ENCODE results near the gene ZNF14.

ZNF14 gene

DNA sequence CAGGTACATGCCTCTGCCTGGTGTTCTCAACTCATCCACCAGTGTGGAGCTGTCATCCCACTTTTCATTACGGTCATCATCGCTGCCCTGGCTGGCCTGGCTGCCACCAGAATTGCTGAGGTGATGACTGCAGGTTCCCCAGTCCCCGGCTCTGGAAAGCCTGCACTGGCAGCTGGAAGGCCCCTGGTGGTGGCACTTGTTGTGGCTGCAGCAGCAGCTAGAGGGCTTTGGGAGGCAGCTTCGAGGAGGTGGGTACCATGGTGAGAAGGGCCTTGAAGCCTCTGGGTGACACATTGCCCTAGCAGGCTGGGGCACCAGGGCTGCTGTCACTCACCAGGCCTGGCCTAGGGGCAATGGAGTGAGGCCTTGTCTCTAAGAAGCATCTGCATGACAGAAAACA, 25.3 kb upstream of the ZNF14 start:
- H3K9me2 ChIP-seq (replicated peaks; ENCODE audit: control insufficient read depth, low read length): no peaks in the 10 kb centered on the region
- TF ChIP-seq CTCF (IDR thresholded peaks at IDR 0.05; ENCODE audit: low read depth, low read length, poor library complexity, severe bottlenecking) (no peak), EZH2phosphoT487 (IDR thresholded peaks at IDR 0.05; ENCODE audit: borderline replicate concordance, low read length) (no peak)
- H3K27ac ChIP-seq (ENCODE audit: low read depth, low read length): no peak overlapping the region
- no peaks in the 10 kb centered on the region for H3K36me3 ChIP-seq (ENCODE audit: control insufficient read depth, low read length)
- H3K4me2 ChIP-seq (ENCODE audit: low read length): no peak overlapping the region
- H3K27me3 ChIP-seq (ENCODE audit: control insufficient read depth, low read length): no peaks in the 10 kb centered on the region
- H3K9me3 ChIP-seq (ENCODE audit: control insufficient read depth, insufficient read depth, low read length): peaks cover 6% of the 10 kb centered on the region; the same call in 1 of the 2 replicates
- no peaks in the 10 kb centered on the region for H3F3A ChIP-seq (ENCODE audit: control insufficient read depth, insufficient read depth)
- no peak overlapping the region for H3K4me3 ChIP-seq (ENCODE audit: low read length)
- H4K20me1 ChIP-seq (ENCODE audit: control insufficient read depth, insufficient read depth, low read depth, low read length): no peaks in the 10 kb centered on the region
- H3K4me1 ChIP-seq (ENCODE audit: control insufficient read depth, low read length): no peaks in the 10 kb centered on the region
- H3K79me2 ChIP-seq (ENCODE audit: control insufficient read depth, low read length): no peaks in the 10 kb centered on the region

GRCh38 chr19:19752760-19753403, 20.0 kb upstream of the ZNF14 start:
- H3K4me3 ChIP-seq (ENCODE audit: low read length): no peak overlapping the region

DNA sequence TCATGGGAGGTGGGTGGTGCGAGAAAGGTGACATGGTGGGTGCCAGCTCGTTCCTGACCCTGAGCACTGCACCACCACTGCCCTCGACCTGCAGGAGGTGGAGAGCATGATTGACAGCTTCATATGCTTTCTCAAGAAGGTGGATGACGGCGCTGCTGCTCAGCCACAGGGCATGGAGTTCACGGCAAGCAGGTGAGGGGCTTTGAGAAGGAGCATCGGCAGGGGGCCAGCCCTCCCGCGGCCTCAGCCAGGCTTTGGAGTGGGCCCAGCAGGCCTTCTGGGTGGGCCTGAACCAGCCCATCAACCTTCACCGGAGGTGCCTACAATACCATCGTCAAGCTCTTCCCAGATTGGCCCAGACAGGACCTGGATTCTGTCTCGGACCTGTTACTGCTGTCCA, 18.9 kb upstream of the ZNF14 start:
- no peak overlapping the region for H3K27ac ChIP-seq (ENCODE audit: low read depth, low read length)
- no peaks in the 10 kb centered on the region for H3K36me3 ChIP-seq (ENCODE audit: control insufficient read depth, low read length)
- H3K9me3 ChIP-seq (ENCODE audit: control insufficient read depth, insufficient read depth, low read length): peaks cover 6% of the 10 kb centered on the region; the same call in 1 of the 2 replicates
- no peaks in the 10 kb centered on the region for H3K4me1 ChIP-seq (ENCODE audit: control insufficient read depth, low read length)
- H4K20me1 ChIP-seq (ENCODE audit: control insufficient read depth, insufficient read depth, low read depth, low read length): no peaks in the 10 kb centered on the region
- no peak overlapping the region for H3K4me3 ChIP-seq (ENCODE audit: low read length)
- H3K4me2 ChIP-seq (ENCODE audit: low read length): no peak overlapping the region
- H3K27me3 ChIP-seq (ENCODE audit: control insufficient read depth, low read length): no peaks in the 10 kb centered on the region
- no peaks in the 10 kb centered on the region for H3K9me2 ChIP-seq (replicated peaks; ENCODE audit: control insufficient read depth, low read length)
- H3K79me2 ChIP-seq (ENCODE audit: control insufficient read depth, low read length): no peaks in the 10 kb centered on the region
- TF ChIP-seq EZH2phosphoT487 (IDR thresholded peaks at IDR 0.05; ENCODE audit: borderline replicate concordance, low read length) (no peak), CTCF (IDR thresholded peaks at IDR 0.05; ENCODE audit: low read depth, low read length, poor library complexity, severe bottlenecking) (no peak)
- no peaks in the 10 kb centered on the region for H3F3A ChIP-seq (ENCODE audit: control insufficient read depth, insufficient read depth)

More at GRCh38 chr19:19752760-19753403, 20.0 kb upstream of the ZNF14 start:
- no peak overlapping the region for H3K4me2 ChIP-seq (ENCODE audit: low read length)
- peaks cover 6% of the 10 kb centered on the region; the same call in 1 of the 2 replicates for H3K9me3 ChIP-seq (ENCODE audit: control insufficient read depth, insufficient read depth, low read length)
- TF ChIP-seq CTCF (IDR thresholded peaks at IDR 0.05; ENCODE audit: low read depth, low read length, poor library complexity, severe bottlenecking) (no peak), EZH2phosphoT487 (IDR thresholded peaks at IDR 0.05; ENCODE audit: borderline replicate concordance, low read length) (no peak)
- no peaks in the 10 kb centered on the region for H4K20me1 ChIP-seq (ENCODE audit: control insufficient read depth, insufficient read depth, low read depth, low read length)
- H3K79me2 ChIP-seq (ENCODE audit: control insufficient read depth, low read length): no peaks in the 10 kb centered on the region
- no peaks in the 10 kb centered on the region for H3K4me1 ChIP-seq (ENCODE audit: control insufficient read depth, low read length)
- H3K9me2 ChIP-seq (replicated peaks; ENCODE audit: control insufficient read depth, low read length): no peaks in the 10 kb centered on the region
- no peaks in the 10 kb centered on the region for H3K36me3 ChIP-seq (ENCODE audit: control insufficient read depth, low read length)
- H3K27me3 ChIP-seq (ENCODE audit: control insufficient read depth, low read length): no peaks in the 10 kb centered on the region
- H3K27ac ChIP-seq (ENCODE audit: low read depth, low read length): no peak overlapping the region
- no peaks in the 10 kb centered on the region for H3F3A ChIP-seq (ENCODE audit: control insufficient read depth, insufficient read depth)

All from DOHH2 (cell line).